ENCODE measurements around the gene CPA3.

Gene CPA3

DNA sequence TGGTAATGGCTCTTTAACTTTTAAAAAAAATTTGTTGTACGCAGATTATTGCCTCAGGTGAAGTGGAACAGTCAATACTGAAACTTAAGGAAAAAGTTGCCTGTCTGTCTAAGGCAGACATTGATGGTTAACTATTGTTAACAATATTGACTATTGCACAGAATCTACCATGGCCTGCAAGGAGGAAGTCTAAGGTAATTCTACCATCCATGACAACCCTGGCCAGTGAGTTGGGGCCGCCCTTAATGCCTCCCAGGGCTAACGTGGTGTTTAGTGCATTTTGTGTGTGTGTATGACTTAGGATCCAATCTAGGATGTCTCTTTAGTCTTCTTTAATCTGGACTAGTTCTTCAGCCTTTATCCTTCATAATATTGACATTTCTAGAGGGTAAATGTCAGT, 39.6 kb upstream of the CPA3 start:
- H3K27ac ChIP-seq, result no peak overlapping the region

DNA sequence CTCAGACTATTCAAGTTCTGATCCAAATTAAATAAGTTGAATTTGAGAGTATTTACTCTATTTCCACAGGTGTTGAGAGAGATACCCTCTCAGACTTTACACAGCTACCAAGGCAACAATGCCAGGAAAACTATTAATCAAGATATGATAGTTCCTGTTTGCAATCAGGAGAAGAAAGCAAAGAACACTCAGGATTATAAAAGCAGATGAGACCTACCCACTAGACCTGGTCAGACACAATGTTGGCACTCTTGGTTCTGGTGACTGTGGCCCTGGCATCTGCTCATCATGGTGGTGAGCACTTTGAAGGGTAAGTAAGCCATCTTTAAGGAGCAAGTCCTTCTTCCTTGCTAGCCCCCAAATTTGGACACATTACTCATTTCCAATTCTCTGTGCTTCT, 37.5 kb upstream of the CPA3 start, which contains the start of gene CPB1:
CPB1 (plus strand) TSS at position 227 of the 400 bp plus-strand sequence; CDS start at position 240, 13 bp downstream.
- Histone ChIP-seq H3K27ac (no peak within 1 kb of the TSS), H3K4me3 (no peak within 1 kb of the TSS)
- DNase-seq (ENCODE audit: low spot score), result no peak
- TF ChIP-seq, protein P1, sequence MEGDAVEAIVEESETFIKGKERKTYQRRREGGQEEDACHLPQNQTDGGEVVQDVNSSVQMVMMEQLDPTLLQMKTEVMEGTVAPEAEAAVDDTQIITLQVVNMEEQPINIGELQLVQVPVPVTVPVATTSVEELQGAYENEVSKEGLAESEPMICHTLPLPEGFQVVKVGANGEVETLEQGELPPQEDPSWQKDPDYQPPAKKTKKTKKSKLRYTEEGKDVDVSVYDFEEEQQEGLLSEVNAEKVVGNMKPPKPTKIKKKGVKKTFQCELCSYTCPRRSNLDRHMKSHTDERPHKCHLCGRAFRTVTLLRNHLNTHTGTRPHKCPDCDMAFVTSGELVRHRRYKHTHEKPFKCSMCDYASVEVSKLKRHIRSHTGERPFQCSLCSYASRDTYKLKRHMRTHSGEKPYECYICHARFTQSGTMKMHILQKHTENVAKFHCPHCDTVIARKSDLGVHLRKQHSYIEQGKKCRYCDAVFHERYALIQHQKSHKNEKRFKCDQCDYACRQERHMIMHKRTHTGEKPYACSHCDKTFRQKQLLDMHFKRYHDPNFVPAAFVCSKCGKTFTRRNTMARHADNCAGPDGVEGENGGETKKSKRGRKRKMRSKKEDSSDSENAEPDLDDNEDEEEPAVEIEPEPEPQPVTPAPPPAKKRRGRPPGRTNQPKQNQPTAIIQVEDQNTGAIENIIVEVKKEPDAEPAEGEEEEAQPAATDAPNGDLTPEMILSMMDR (IDR thresholded peaks at IDR 0.05), result no peak

More for the DNA sequence above, 39.6 kb upstream of the CPA3 start:
- TF ChIP-seq, protein P1 (IDR thresholded peaks at IDR 0.05), result no peak
- no peak for DNase-seq (ENCODE audit: low spot score)
- H3K4me3 ChIP-seq, result no peak overlapping the region

DNA sequence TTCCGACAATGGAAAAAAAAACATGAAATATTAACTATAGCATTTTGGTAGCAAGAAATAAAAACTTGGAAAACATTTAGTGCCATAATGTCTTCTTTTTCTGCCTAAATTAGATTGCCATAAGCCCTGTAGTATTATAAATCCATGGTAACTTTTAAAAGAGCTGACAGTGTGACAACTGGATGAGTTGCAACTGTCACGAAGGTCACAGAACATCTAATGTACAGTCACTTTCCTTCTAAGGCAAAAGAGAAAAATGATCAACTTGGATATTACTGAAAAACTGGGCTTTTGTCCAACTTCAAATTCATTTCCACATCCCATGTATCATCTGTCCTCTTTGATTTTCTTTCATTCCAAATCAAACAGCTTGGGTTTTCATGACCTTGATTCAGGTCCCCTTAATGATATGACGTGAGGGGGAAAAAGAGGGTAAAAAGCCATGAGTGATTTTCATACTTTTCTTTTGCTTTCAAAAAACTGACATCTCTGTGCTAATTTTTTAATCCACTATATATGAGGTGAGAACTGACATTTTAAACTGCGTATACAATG, 36.9 kb upstream of the CPA3 start:
- no peak overlapping the region for H3K27ac ChIP-seq
- no peak overlapping the region for H3K4me3 ChIP-seq
- no peak for DNase-seq (ENCODE audit: low spot score)
- TF ChIP-seq, protein P1 (IDR thresholded peaks at IDR 0.05), result no peak

DNA sequence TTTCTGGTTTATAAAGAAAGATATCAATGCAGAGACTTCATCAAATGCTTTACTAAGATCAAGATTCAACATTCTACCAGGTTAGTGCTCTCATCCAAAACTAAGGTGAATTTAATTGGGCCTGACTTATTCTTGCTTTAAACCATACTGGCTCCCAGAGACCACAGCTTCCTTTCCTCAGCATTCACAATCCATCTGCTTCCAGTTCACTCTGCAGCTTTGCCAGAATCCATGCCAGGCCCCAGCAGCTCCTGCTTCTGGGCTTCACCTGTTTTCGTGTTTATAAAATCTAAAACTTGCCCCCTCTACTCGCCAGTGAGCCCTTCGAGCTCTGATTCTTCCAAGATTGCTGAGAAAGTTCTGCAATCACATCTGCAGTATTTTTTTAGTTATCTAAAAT, 35.2 kb upstream of the CPA3 start:
- Histone ChIP-seq H3K4me3 (no peak overlapping the region), H3K27ac (no peak overlapping the region)
- TF ChIP-seq, protein P1 (IDR thresholded peaks at IDR 0.05), result no peak
- DNase-seq (ENCODE audit: low spot score), result no peak

DNA sequence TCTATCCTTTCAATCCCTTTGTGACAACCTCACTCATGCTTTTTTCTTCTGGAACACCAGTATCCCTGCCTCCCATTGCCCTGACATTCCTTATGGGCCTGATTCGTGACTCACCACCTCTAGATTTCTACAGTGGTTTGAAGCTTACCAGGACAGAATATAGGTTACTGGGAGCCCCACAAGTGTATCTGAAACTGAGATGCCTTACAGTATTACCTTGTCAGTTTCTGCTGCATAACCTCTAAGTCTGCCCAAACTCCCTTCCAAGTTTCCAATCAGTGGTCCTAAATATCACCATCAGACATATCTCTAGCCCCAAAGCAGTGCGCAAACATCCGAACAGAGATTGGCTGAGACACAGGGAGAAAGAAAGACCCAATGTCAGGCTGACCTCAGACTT, 31.9 kb upstream of the CPA3 start:
- H3K27ac ChIP-seq, result no peak overlapping the region
- DNase-seq (ENCODE audit: low spot score), result no peak
- TF ChIP-seq, protein P1 (IDR thresholded peaks at IDR 0.05), result no peak
- no peak overlapping the region for H3K4me3 ChIP-seq

DNA sequence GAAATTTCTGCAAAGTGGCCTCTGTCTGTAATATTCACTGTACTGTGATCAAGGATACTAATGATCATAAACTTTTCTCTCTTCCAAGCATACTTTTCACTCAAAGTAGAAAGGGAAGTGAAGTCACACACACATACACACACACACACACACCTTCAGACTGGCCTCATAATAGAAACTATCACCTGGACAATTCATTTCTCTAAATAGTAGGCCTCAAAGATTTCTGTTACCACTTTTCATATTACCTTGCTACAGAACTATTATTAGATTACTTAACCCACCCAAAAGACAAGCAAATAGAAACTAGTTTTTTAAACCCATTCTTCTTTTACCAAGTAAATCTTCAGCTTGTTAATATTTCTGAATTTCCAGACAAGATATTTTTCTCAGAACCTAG, 25.3 kb upstream of the CPA3 start:
- TF ChIP-seq, protein P1 (IDR thresholded peaks at IDR 0.05), result no peak
- no peak overlapping the region for H3K4me3 ChIP-seq
- DNase-seq (ENCODE audit: low spot score), result no peak
- no peak overlapping the region for H3K27ac ChIP-seq

DNA sequence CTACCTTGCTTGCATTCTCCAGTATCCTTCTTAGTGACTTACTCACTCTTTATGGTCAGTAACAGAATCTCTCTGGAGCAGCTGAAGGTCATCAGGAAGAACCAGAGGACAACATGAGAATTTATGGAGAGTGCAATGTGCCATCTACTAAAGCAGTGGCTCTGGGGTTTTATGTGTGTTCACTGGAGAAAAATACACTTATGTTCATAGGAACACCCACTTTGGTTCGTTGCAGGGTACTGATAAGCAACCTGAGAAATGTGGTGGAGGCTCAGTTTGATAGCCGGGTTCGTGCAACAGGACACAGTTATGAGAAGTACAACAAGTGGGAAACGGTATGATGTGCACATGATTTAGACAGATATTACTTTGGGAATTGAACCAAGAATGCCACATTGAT, 24.6 kb upstream of the CPA3 start:
- Histone ChIP-seq H3K27ac (no peak overlapping the region), H3K4me3 (no peak overlapping the region)
- DNase-seq (ENCODE audit: low spot score), result no peak
- TF ChIP-seq, protein P1 (IDR thresholded peaks at IDR 0.05), result no peak

All from coronary artery (tissue), 2 donors.